Ishikawa (cell line): ENCODE data around the gene EYA3.

Experiments
- CEBPB ChIP-seq: IDR thresholded peaks from 2 replicates; pipeline ENCODE4 v1.6.1; 2012
- CREB1 ChIP-seq: IDR thresholded peaks from 2 replicates; pipeline ENCODE4 v1.6.1; 2012; ENCODE audit warnings: low read depth
- EGR1 ChIP-seq: IDR thresholded peaks from 2 replicates; pipeline ENCODE4 v1.6.1; 2012
- EP300 ChIP-seq: IDR thresholded peaks from 2 replicates; pipeline ENCODE4 v1.6.1; 2012; ENCODE audit warnings: borderline replicate concordance
- FOXM1 ChIP-seq: IDR thresholded peaks from 2 replicates; pipeline ENCODE4 v1.6.1; 2012; ENCODE audit warnings: low read depth, borderline replicate concordance
- MAX ChIP-seq: IDR thresholded peaks from 2 replicates; pipeline ENCODE4 v1.6.1; 2012
- NFIC ChIP-seq: IDR thresholded peaks from 2 replicates; pipeline ENCODE4 v1.6.1; 2012
- RAD21 ChIP-seq: IDR thresholded peaks from 2 replicates; pipeline ENCODE4 v1.6.1; 2012; ENCODE audit warnings: low read depth
- REST ChIP-seq: IDR thresholded peaks from 2 replicates; pipeline ENCODE4 v1.6.1; 2012; ENCODE audit warnings: low read depth, mild to moderate bottlenecking
- TAF1 ChIP-seq: IDR thresholded peaks from 2 replicates; pipeline ENCODE4 v1.6.1; 2012; ENCODE audit warnings: low read depth, mild to moderate bottlenecking
- TCF12 ChIP-seq: IDR thresholded peaks from 2 replicates; pipeline ENCODE4 v1.6.1; 2012; ENCODE audit warnings: low read depth
- TEAD4 ChIP-seq: IDR thresholded peaks from 2 replicates; pipeline ENCODE4 v1.6.1; 2012
- YY1 ChIP-seq: IDR thresholded peaks from 2 replicates; pipeline ENCODE4 v1.6.1; 2012; ENCODE audit warnings: low read depth
- ZBTB7A ChIP-seq: IDR thresholded peaks from 2 replicates; pipeline ENCODE4 v1.6.1; 2012; ENCODE audit warnings: low read depth
- TF ChIP-seq, protein P1 (sequence below): IDR thresholded peaks from 2 replicates; pipeline ENCODE4 v1.6.1; 2012

Gene EYA3

DNA sequence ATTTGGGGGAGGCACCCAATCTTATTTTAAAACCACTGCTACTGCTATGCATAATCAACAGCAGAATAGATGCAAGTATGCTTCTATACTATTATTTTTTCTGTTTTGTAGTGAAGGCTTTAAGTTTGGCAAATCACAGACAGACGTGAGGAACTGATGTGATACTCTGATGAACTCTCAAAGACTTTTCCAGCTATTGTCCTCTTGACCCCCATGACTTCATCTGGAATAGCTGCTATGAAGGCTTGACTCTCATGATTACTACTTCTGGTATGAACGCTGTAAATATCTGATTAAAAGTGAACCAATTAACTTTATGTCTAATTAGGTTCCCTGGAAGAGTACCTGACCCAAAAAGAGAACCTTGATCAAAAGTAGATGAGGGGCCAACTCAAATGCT lies 49.1 kb downstream of the EYA3 start:
- TF ChIP-seq ZBTB7A (no peak), TCF12 (no peak), CREB1 (no peak), REST (no peak), YY1 (no peak), RAD21 (no peak), TAF1 (no peak), TEAD4 (no peak), CEBPB (no peak), NFIC (no peak), EP300 (no peak), MAX (no peak), EGR1 (no peak)
- TF ChIP-seq, protein P1, sequence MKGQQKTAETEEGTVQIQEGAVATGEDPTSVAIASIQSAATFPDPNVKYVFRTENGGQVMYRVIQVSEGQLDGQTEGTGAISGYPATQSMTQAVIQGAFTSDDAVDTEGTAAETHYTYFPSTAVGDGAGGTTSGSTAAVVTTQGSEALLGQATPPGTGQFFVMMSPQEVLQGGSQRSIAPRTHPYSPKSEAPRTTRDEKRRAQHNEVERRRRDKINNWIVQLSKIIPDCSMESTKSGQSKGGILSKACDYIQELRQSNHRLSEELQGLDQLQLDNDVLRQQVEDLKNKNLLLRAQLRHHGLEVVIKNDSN: no peak

- TF ChIP-seq TAF1: no peak
- TF ChIP-seq EGR1: no peak
- TF ChIP-seq YY1: no peak
- no peak for TF ChIP-seq TEAD4
- no peak for TF ChIP-seq FOXM1
- TF ChIP-seq, protein P1: no peak
- TF ChIP-seq CREB1: no peak
- TF ChIP-seq MAX: no peak
- no peak for TF ChIP-seq EP300
- no peak for TF ChIP-seq REST
- TF ChIP-seq TCF12: no peak
- TF ChIP-seq CEBPB: no peak
- no peak for TF ChIP-seq RAD21
- no peak for TF ChIP-seq ZBTB7A
Observed at GRCh38 chr1:28037946-28038345, 50.5 kb downstream of the EYA3 start.

GRCh38 chr1:28037206-28037605 lies 51.2 kb downstream of the EYA3 start:
- no peak for TF ChIP-seq EGR1
- TF ChIP-seq TEAD4: no peak
- no peak for TF ChIP-seq TCF12
- no peak for TF ChIP-seq CEBPB
- TF ChIP-seq TAF1: no peak
- no peak for TF ChIP-seq FOXM1

DNA sequence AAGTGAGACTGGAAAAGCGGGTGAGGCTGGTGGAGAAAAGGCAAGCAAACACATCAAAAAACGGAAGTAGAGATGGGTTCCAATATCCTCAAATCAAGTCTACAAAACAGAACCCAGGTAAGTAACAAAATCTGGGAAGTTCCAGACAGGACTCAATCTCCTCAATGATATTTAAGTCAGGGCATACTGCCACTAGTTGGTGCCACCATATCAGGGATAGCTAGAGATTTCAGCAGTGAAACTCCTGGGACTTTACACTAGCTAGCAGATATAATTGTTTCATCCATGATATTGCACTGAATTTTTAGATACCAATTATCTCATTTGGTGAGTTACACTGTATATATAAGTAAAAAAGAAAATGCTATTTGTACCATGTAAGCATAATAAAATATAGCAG lies 52.0 kb downstream of the EYA3 start:
- TF ChIP-seq CREB1 (no peak), TAF1 (no peak), REST (no peak), FOXM1 (no peak), YY1 (no peak), RAD21 (peak; percentile 28)

- TF ChIP-seq CREB1 (no peak), EGR1 (no peak), RAD21 (no peak), MAX (no peak), ZBTB7A (no peak), REST (no peak)
Observed at GRCh38 chr1:28035420-28035819, 53.0 kb downstream of the EYA3 start.
